Measurements from ENCODE around the gene FSCN2. TPM values are rescaled to one million over a fixed set of nuclear protein-coding genes. Genes with fewer than 3 reads are reported as not detected.

The FSCN2 gene
- total RNA-seq, 6 donors from 2014 or later: 2.7 to 37.7 (median 3.9) TPM

DNA sequence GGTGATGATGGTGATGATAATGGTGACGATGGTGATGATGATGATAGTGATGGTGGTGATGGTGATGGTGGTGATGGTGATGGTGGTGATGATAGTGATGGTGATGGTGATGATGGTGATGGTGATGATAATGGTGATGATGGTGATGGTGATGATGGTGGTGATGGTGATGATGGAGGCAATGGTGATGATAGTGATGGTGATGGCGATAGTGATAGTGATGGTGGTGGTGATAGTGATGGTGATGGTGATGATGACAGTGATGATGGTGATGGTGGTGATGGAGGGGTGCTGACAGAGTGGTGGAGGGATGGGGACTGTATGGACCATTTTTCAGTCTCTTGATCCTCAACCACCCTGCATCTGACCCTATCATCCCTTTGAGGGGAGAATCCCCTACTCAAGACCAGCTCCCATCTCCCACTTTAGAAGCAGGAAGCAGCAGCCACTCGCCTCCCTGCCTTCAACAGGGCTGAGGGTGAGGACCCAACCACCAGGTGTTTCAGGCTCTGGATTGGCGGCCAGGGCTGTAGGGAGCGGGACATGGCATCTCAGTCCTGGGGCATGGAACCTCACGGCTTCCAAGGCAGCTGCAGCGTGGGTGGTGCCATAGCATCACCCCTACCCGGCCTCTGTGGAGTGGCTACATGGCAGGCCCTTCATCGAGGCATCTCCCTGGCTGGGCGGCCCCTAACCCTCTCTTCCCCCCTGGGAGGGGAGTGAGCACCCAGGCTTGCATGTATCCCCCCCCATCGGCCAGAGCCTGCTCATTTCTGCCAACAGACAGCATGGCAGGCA, 4.5 kb downstream of the FSCN2 start:
- no peak overlapping the region for H3K4me3 ChIP-seq
- TF ChIP-seq, protein P1, sequence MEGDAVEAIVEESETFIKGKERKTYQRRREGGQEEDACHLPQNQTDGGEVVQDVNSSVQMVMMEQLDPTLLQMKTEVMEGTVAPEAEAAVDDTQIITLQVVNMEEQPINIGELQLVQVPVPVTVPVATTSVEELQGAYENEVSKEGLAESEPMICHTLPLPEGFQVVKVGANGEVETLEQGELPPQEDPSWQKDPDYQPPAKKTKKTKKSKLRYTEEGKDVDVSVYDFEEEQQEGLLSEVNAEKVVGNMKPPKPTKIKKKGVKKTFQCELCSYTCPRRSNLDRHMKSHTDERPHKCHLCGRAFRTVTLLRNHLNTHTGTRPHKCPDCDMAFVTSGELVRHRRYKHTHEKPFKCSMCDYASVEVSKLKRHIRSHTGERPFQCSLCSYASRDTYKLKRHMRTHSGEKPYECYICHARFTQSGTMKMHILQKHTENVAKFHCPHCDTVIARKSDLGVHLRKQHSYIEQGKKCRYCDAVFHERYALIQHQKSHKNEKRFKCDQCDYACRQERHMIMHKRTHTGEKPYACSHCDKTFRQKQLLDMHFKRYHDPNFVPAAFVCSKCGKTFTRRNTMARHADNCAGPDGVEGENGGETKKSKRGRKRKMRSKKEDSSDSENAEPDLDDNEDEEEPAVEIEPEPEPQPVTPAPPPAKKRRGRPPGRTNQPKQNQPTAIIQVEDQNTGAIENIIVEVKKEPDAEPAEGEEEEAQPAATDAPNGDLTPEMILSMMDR (IDR thresholded peaks at IDR 0.05): no peak
- TF ChIP-seq POLR2AphosphoS5 (IDR thresholded peaks at IDR 0.05): no peak
- no peak for TF ChIP-seq POLR2A (IDR thresholded peaks at IDR 0.05)
- no peak for TF ChIP-seq EP300 (IDR thresholded peaks at IDR 0.05)
- 88 to 90% methylated on average over 9 to 11 of the region's 11 CpGs for WGBS, 2 donors
- no peaks in the 10 kb centered on the region for H3K36me3 ChIP-seq
- DNase-seq: no peak
- peaks cover 18 to 26% (median 20%) of the 10 kb centered on the region in 4 donors for H3K4me1 ChIP-seq
- ATAC-seq (ENCODE audit: low FRiP score in 2 of 2): no peak
- no peak overlapping the region for H3K27ac ChIP-seq
- no peaks in the 10 kb centered on the region for H3K9me3 ChIP-seq
- H3K27me3 ChIP-seq: peaks cover 0 to 24% (median 15%) of the 10 kb centered on the region in 4 donors

GRCh38 chr17:81533339-81534141, 5.4 kb downstream of the FSCN2 start:
- no peak overlapping the region for H3K4me3 ChIP-seq
- no peaks in the 10 kb centered on the region for H3K36me3 ChIP-seq
- H3K9me3 ChIP-seq: no peaks in the 10 kb centered on the region
- peaks cover 15 to 21% (median 15%) of the 10 kb centered on the region in 4 donors for H3K4me1 ChIP-seq
- peak in 1 of 2 donors; percentile 50 for DNase-seq
- peaks cover 0 to 26% (median 17%) of the 10 kb centered on the region in 4 donors for H3K27me3 ChIP-seq
- 67 to 78% methylated on average over 14 to 20 of the region's 21 CpGs for WGBS, 2 donors
- H3K27ac ChIP-seq: no peak overlapping the region
- ATAC-seq (ENCODE audit: low FRiP score in 2 of 2): no peak
- TF ChIP-seq, protein P1 (IDR thresholded peaks at IDR 0.05): no peak
- TF ChIP-seq EP300 (IDR thresholded peaks at IDR 0.05) (no peak), POLR2A (IDR thresholded peaks at IDR 0.05) (no peak), POLR2AphosphoS5 (IDR thresholded peaks at IDR 0.05) (no peak)

DNA sequence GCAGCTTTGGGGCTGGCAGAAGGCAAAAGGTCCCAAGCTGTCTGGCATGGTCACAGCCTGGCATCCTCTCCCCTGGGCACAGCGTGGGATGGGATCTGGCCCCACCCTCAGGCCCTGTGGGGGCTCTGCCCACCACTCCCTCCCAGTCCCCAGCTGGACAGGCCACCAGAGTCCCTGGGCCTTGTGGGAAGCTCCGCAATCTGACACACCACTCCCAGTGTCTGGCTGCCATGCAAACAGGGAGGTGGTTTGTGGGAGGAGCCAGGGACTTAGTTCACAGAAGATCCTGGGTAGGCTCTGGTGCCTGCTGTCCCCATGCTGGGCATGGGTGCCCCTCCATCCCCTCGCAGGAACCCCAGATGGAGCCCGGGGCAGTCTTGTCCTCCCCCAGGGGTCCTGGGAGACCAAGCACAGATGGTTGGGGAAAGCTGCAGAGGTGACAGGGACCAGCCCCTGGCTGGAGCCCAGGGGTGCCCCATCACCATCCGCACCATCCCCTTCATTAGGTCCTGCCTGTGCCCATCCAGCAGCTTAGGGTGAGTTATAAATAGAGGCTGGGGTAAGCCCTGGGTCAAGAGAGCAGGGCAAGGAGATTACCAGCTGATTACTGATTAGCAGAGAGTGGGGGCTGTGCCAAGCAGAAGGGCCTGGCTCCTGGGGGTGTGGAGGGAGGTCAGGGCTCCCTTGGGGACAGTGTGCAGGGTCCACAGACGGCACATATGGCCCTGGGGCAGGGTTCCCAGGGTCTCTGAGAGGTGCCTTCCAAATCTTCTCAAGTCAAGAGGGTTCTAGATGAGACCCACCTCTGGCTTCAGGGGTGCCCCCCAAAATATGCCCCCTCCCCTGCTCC, 6.2 kb downstream of the FSCN2 start:
- H3K36me3 ChIP-seq: peaks cover 0 to 8% (median 2%) of the 10 kb centered on the region in 4 donors
- no peak for ATAC-seq (ENCODE audit: low FRiP score in 2 of 2)
- DNase-seq: peak in 1 of 2 donors; percentile 46
- peaks cover 15 to 21% (median 15%) of the 10 kb centered on the region in 4 donors for H3K4me1 ChIP-seq
- no peak overlapping the region for H3K4me3 ChIP-seq
- 86 to 100% methylated on average over 1 to 4 of the region's 6 CpGs for WGBS, 2 donors
- H3K27me3 ChIP-seq: peaks cover 0 to 26% (median 17%) of the 10 kb centered on the region in 4 donors
- H3K9me3 ChIP-seq: no peaks in the 10 kb centered on the region
- no peak for TF ChIP-seq POLR2A (IDR thresholded peaks at IDR 0.05)
- TF ChIP-seq, protein P1 (IDR thresholded peaks at IDR 0.05): no peak
- no peak for TF ChIP-seq EP300 (IDR thresholded peaks at IDR 0.05)
- no peak for TF ChIP-seq POLR2AphosphoS5 (IDR thresholded peaks at IDR 0.05)
- H3K27ac ChIP-seq: no peak overlapping the region

DNA sequence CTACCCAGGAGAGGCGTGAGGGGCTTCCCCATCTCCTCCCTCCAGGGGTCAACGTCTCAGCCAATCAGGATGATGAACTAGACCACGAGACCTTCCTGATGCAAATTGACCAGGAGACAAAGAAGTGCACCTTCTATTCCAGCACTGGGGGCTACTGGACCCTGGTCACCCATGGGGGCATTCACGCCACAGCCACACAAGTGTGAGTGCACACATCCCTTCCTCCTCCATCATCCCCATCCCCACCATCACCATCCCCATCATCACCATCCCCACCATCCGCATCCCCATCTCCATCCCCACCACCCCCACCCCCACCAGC, 6.8 kb downstream of the FSCN2 start:
- no peaks in the 10 kb centered on the region for H3K9me3 ChIP-seq
- WGBS, 2 donors: 85 to 96% methylated on average over 3 to 5 of the region's 5 CpGs
- no peak overlapping the region for H3K4me3 ChIP-seq
- H3K4me1 ChIP-seq: peaks cover 15 to 21% (median 15%) of the 10 kb centered on the region in 4 donors
- peaks cover 0 to 14% (median 7%) of the 10 kb centered on the region in 4 donors for H3K36me3 ChIP-seq
- no peak for ATAC-seq (ENCODE audit: low FRiP score in 2 of 2)
- H3K27me3 ChIP-seq: peaks cover 0 to 26% (median 17%) of the 10 kb centered on the region in 4 donors
- no peak overlapping the region for H3K27ac ChIP-seq
- DNase-seq: no peak
- TF ChIP-seq, protein P1 (IDR thresholded peaks at IDR 0.05): no peak
- TF ChIP-seq POLR2A (IDR thresholded peaks at IDR 0.05) (no peak), EP300 (IDR thresholded peaks at IDR 0.05) (no peak), POLR2AphosphoS5 (IDR thresholded peaks at IDR 0.05) (no peak)
